ENCODE measurements around the gene CACNA1B. TPM values are rescaled to one million over a fixed set of nuclear protein-coding genes. Genes with fewer than 3 reads are reported as not detected.

The CACNA1B gene
- total and polyA plus RNA-seq, 2 of the 4 experiments (the other 2 are of a cell fraction) = 0.02 TPM; not detected in 1

DNA sequence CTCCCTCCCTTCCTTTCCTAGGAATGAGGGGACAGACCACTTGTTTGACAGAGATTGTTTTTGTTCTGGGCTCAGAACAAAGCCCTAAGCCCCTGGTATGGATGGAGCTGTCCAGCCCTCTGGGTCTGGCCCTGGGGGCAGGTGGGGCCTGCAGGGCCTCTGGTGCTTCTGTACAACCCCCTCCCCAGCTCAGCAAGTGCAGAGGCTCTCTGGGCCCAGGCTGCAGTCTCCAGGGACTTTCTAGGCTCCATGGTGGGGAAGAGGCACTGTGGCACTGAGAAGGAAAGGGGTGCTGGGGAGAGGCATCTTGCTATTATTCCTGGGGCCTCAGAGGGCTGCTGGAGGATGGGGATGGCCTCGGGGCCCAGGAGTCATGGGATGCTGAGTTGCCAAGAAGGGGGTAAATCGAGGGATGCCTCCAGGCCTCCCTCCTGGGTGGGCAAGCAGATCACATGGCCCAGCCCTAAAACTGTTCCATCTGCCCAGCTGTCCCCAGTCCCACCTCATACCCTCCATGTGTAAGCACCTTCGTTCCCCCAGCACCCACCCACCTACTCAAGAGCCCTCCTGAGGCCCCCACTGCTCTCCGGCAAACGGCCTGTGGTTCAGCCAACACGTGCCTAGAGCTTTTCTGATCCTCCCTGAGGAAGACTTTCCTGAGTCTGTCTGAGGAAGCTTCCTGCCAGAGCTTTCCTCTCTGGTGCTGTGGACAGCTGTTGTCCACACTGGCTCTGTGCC, 225.7 kb downstream of the CACNA1B start:
- no peak overlapping the region for H2BK120ac ChIP-seq (ENCODE audit: low read depth, low read length)
- dilution Hi-C loops (cut with HindIII; ENCODE audit: low sequenced_read_pairs, unreplicated experiment) = no loop called here
- H3K4me1 ChIP-seq (ENCODE audit: control insufficient read depth, insufficient read depth, low read length) = no peaks in the 10 kb centered on the region
- H4K20me1 ChIP-seq (ENCODE audit: insufficient read depth, low read length) = no peaks in the 10 kb centered on the region
- H2AK5ac ChIP-seq (ENCODE audit: low read depth, low read length) = no peak overlapping the region
- ChIA-PET POLR2A (ENCODE audit: unreplicated experiment) (no interaction called here), CTCF (interaction anchor here (0.5 kb wide), 1 partner anchor 29 kb away, joined by 3 read pairs; no protein-coding TSS in a partner anchor)
- no peak for ATAC-seq (ENCODE audit: low read depth)
- no peak overlapping the region for H3K4ac ChIP-seq (ENCODE audit: low read depth, low read length)
- no peak overlapping the region for H3K56ac ChIP-seq (ENCODE audit: extremely low read depth, insufficient read depth, low read length)
- no peaks in the 10 kb centered on the region for H3K36me3 ChIP-seq (ENCODE audit: control insufficient read depth, insufficient read depth, low read length)
- H3K4me3 ChIP-seq (ENCODE audit: insufficient read depth, low read depth, low read length) = no peak overlapping the region
- no peak overlapping the region for H3K4me2 ChIP-seq (ENCODE audit: low read depth, low read length)
- H3K18ac ChIP-seq (ENCODE audit: low read depth, low read length) = no peak overlapping the region
- DNase-seq = no peak
- no peak overlapping the region for H4K5ac ChIP-seq (ENCODE audit: low read depth, low read length)
- H4K8ac ChIP-seq (ENCODE audit: low read depth in 2 of 2, low read length in 2 of 2) = no peak overlapping the region
- intact Hi-C loops (cut with micrococcal nuclease) = no loop called here
- H2AFZ ChIP-seq (replicated peaks; ENCODE audit: low read length, poor library complexity) = no peak overlapping the region
- no peaks in the 10 kb centered on the region for H3K9me1 ChIP-seq (ENCODE audit: insufficient read depth, low read length)
- WGBS, 2 experiments (ENCODE audit: extremely low coverage in 2 of 2, insufficient read length in 1 of 2) = no CpG with 5 or more reads among the region's 6 CpGs
- no peak overlapping the region for H3K23ac ChIP-seq (ENCODE audit: low read depth, low read length)
- H2BK5ac ChIP-seq (ENCODE audit: low read depth, low read length, poor library complexity, severe bottlenecking) = no peak overlapping the region
- no peaks in the 10 kb centered on the region for H3K27me3 ChIP-seq (ENCODE audit: control insufficient read depth, insufficient read depth, low read length)
- no peak overlapping the region for H2BK20ac ChIP-seq (ENCODE audit: low read depth, low read length)
- H2BK15ac ChIP-seq (ENCODE audit: low read depth, low read length) = no peak overlapping the region
- in situ Hi-C loops (cut with MboI; ENCODE audit: low sequenced_read_pairs) = no loop called here
- no peak overlapping the region for H3K27ac ChIP-seq (ENCODE audit: insufficient read depth, low read length)
- no peak overlapping the region for H3K9ac ChIP-seq (ENCODE audit: low read depth, low read length)
- TF ChIP-seq SMC3 (IDR thresholded peaks at IDR 0.05; ENCODE audit: low read depth, low read length) (no peak), CTCF (conservative IDR thresholded peaks at IDR 0.05; ENCODE audit: low read depth, low read length) (no peak)
- H3K14ac ChIP-seq (replicated peaks; ENCODE audit: low read depth, low read length) = no peak overlapping the region
- peaks cover 71% of the 10 kb centered on the region for H3K9me3 ChIP-seq (ENCODE audit: control insufficient read depth, insufficient read depth, low read length)
- no peaks in the 10 kb centered on the region for H3K79me1 ChIP-seq (ENCODE audit: low read depth in 1 of 2, low read length in 2 of 2)
- H2AK9ac ChIP-seq (replicated peaks; ENCODE audit: low read depth, low read length, poor library complexity) = no peak overlapping the region
- H4K91ac ChIP-seq (ENCODE audit: insufficient read depth, low read depth, low read length) = no peak overlapping the region
- BruUV-seq (replicated peaks) = no TSS peak

Measured in IMR-90 (cell line).